ENCODE measurements around the gene YIF1A.

YIF1A gene

GRCh38 chr11:66288671-66289547, at the start of gene YIF1A:
YIF1A (minus strand) TSS chr11:66289143; CDS start chr11:66288985, 158 bp downstream.
- DNase-seq (ENCODE audit: low spot score), result peak; percentile 97

DNA sequence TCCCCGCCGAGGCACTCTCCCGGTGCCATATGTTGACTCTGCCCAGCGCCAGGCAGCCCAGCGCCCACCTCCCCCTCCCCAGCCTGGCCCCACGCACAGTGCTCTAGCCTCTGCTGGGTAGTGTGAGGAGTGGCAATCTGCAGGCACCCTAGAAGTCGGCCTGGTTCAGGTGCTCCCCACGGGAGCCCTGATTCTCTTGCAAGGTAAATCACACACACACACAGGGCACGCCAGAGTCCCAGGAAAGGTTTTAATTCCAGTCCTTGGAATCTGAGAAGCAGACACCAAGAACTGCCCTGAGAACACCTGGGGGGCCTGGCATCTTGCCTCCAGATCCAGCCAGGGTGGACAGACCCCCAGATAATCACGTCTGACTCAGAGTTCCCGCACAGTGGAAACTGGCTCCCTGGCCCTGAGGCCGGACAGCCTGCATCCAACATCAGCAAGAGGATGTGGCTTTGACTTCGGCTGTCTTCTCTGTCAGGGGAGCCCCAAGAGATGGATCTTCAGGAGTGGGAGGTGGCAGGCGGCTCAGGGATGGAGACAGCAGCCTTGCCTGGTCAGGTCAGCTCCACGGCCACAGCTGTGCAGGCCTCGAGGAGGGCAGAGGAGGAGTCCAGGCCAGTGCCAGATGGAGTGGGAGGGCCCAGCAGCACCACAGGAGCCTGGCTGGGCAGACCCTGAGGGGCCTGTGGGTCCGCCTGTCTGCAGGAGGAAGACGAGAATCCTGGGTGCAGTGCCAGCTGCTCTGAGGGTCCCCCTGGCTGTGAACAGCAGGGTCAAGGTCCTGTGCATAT, 48.4 kb upstream of the YIF1A start:
- DNase-seq (ENCODE audit: low spot score), result peak; percentile 48

DNA sequence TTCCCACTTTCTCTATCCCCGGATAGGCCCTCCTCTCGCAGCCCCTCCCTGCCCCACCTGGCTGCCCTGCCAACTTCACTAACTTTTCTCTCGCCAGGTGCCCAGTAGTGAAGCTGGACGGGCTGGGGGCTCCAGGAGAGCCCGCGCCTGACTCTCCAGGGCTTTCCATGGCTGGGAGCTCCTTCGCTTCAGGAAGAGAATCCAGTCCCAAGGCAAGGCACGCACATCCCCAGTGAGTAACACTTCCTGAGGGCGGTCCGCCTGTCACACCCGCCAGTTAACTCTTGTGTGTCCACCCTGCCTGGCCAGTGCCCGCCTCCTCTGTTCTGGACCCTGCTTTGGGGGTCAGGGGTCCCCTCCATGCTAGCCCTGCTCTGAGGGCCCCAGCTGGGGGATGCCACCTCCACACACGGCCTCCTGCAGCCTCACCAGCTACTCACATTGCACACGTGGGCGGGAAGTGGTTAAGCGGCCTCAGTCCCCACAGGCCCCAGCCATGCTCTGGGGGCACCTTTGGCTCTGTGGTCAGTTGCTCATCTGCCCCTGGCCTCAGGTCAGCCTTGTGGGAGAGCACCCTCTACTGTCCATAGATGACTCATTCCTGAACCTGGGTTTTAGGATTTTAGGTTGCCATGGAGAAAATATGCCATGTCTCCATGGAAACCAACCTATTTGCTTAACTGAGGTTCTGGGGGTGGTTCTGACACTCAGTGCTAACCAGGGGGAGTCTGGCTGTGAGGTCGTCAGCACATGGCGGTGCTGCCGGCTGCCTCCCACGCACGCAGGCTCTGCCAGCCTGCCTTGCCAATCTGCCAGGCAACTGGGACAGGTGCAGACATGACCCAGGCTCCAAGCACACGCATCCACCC, 47.5 kb upstream of the YIF1A start, which contains the start of gene RIN1:
Gene RIN1, minus strand, starts transcription at position 201 of the 869 bp plus-strand sequence. Its CDS starts 32 bp downstream, at position 169.
- peak; percentile 79 for DNase-seq (ENCODE audit: low spot score)

DNA sequence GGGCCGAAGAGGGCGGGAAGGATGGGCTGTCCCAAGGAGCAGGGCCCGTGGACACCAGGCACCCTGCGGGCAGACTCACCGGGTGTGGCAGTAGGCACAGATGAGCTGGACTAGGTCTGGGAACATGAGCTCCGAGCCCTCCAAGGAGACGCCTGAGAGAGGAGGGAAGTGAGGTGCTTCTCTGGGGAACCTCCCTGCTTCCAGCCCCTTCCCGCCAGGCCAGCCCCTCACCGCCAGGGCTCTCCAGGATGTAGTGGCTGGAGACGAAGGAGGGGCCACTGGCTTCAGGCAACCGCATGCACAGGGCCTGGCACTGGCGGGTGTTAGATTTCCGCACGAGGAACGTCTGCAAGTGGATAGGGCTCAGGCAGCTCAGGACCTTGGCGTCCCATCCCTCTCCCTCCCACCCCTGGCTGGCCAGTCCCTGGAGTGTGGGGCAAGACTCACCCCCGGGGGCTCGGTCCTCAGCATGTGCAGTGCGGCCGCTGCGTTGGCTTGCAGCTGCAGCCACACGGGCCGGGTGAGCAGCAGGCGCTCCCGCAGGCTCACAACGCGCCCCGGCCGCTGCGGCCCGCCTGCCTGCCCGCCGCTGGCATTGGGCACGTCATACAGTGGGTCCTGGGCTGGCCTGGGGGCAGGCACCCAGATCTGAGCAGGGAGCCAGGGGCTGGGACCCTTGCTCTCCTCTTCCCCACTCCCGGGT, 46.7 kb upstream of the YIF1A start:
- DNase-seq (ENCODE audit: low spot score), result peak; percentile 39

GRCh38 chr11:66334605-66335442, 45.9 kb upstream of the YIF1A start:
- DNase-seq (ENCODE audit: low spot score), result peak; percentile 35

GRCh38 chr11:66333896-66334604, 45.1 kb upstream of the YIF1A start:
- no peak for DNase-seq (ENCODE audit: low spot score)

DNA sequence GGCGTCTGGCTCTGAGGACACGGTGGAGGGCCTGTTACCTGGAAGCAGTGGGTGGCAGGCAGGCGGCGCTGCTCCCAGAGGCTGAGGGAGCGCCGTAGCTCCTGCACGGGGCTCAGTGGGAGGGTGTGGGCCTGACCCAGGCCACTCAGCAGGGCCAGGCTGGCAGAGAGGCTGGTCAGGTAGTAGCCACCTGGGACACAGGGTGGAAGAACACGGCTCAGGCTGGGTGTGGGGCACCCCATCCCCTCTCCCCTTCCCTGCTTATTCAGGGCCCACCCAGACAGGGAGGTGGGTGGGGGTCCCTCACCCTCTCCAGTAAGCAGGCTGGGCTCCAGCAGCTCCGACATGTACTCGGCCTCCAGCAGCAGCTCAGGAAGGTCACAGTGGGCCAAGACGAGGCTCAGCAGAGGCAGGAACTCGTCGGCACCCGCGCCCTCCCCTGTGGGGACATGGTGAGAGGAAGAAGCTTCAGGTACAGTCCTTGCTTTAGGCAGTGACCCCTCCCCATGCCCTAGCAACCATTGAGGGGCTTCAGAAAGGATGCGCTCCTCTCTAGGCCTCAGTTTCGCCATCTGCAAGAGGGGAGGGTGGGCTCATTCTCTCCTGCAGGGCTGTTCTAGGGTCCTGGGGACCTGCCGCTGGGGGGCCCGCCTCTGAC, 44.4 kb upstream of the YIF1A start:
- DNase-seq (ENCODE audit: low spot score), result no peak

DNA sequence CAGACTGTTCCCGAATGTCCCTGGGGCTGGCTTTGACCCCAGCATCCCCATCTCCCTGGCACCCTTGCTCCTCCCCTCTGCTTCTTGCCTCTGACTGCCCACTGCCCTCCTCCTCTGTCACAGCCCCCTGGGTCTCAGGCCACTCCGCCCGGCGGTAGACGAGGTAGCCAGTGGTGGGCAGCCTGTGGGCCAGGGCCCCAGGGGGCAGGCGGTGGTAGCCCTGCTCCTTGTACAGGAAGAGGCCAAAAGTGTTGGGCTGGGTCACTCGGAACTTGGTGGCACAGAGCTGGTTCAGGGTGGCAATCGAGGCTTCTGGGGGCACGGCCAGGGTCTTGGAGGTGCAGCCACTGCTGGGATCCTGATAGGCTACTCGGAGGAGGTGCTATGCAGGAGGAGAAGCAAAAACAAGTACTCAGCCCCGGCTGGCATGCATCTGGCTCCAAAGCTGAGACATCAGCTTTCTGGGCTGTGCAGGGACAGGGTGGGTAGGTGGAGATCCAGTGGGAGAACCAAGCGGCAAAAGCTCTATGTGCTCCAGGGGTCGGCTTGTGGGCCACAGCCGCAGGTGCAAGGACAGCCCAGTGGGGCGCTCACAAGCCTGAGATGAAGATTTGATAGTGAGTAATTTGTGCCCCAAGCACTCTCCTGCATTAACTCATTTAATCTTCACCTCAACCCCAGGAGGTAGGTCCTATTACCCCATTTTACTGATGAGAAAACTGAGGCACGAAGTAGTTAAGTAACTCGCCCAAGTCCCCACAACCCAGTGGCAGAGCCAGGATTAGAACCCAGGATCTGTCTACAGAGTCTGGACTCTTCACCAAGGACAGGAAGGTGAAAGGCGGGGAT, 43.7 kb upstream of the YIF1A start:
- DNase-seq (ENCODE audit: low spot score), result no peak

GRCh38 chr11:66331542-66332370, 42.8 kb upstream of the YIF1A start:
- DNase-seq (ENCODE audit: low spot score), result no peak

- DNase-seq (ENCODE audit: low spot score), result peak; percentile 41
These were observed 42.0 kb upstream of the YIF1A start for GRCh38 chr11:66330931-66331330.

GRCh38 chr11:66329165-66329673, 40.3 kb upstream of the YIF1A start:
- no peak for DNase-seq (ENCODE audit: low spot score)

- peak; percentile 89 for DNase-seq (ENCODE audit: low spot score)
These were observed 39.6 kb upstream of the YIF1A start for GRCh38 chr11:66328302-66329144.

GRCh38 chr11:66328031-66328301, 39.0 kb upstream of the YIF1A start:
- no peak for DNase-seq (ENCODE audit: low spot score)

- no peak for DNase-seq (ENCODE audit: low spot score)
These were observed 38.5 kb upstream of the YIF1A start for GRCh38 chr11:66327171-66328030.
